WTC11 (cell line): ENCODE results near the gene ANKRD33.

Experiments
- CDX4 ChIP-seq: fragments of 250-450 bp; sonication (Bioruptor Pico); IDR thresholded peaks from 2 replicates; pipeline ENCODE4 v1.9.0; 2021; ENCODE audit warnings: moderate library complexity, mild to moderate bottlenecking, inconsistent platforms, borderline replicate concordance
- CREB1 ChIP-seq: sonication (generic); formaldehyde crosslinking; IDR thresholded peaks from 2 replicates; pipeline ENCODE4 v1.8.0; 2023; ENCODE audit warnings: mild to moderate bottlenecking, missing genetic modification reagents
- CTCF ChIP-seq: fragments of 200-600 bp; IDR thresholded peaks from 2 replicates; pipeline ENCODE4 v1.8.0; 2022; ENCODE audit warnings: antibody characterized with exemption
- JUN ChIP-seq: sonication (generic); formaldehyde crosslinking; IDR thresholded peaks from 2 replicates; pipeline ENCODE4 v1.8.0; 2023; ENCODE audit warnings: mild to moderate bottlenecking, missing genetic modification reagents
- NFYB ChIP-seq: sonication (generic); formaldehyde crosslinking; conservative IDR thresholded peaks from 2 replicates; pipeline ENCODE4 v1.8.0; 2022; ENCODE audit warnings: low read depth, missing genetic modification reagents
- NR2C2 ChIP-seq: sonication (generic); formaldehyde crosslinking; IDR thresholded peaks from 2 replicates; pipeline ENCODE4 v1.8.0; 2022; ENCODE audit warnings: mild to moderate bottlenecking, missing genetic modification reagents
- TEAD4 ChIP-seq: sonication (generic); formaldehyde crosslinking; IDR thresholded peaks from 2 replicates; pipeline ENCODE4 v1.8.0; 2022; ENCODE audit warnings: mild to moderate bottlenecking, missing genetic modification reagents
- USF2 ChIP-seq: sonication (generic); formaldehyde crosslinking; IDR thresholded peaks from 2 replicates; pipeline ENCODE4 v1.8.1; 2023; ENCODE audit warnings: mild to moderate bottlenecking, missing genetic modification reagents, moderate library complexity
- ZNF121 ChIP-seq: sonication (generic); formaldehyde crosslinking; IDR thresholded peaks from 2 replicates; pipeline ENCODE4 v1.8.0; 2023; ENCODE audit warnings: missing genetic modification reagents

- TF ChIP-seq CREB1 (CRISPR knock-in tag) = no peak
- TF ChIP-seq CTCF = no peak
- TF ChIP-seq NFYB = no peak
- TF ChIP-seq ZNF121 (CRISPR knock-in tag) = no peak
- no peak for TF ChIP-seq TEAD4 (CRISPR knock-in tag)
- no peak for TF ChIP-seq NR2C2 (CRISPR knock-in tag)
- no peak for TF ChIP-seq JUN
- no peak for TF ChIP-seq USF2 (CRISPR knock-in tag)
- TF ChIP-seq CDX4 = no peak
These were observed 50.0 kb downstream of the ANKRD33 start for GRCh38 chr12:51937926-51938325.
